Psoas muscle (tissue), 8 donors: ENCODE data around the gene DDOST. TPM values are rescaled to one million over a fixed set of nuclear protein-coding genes. Genes with fewer than 3 reads are reported as not detected.
"Not testable (repeated sequence)": the region's sequence is repeated elsewhere in the genome, so short reads cannot be mapped to it uniquely, and the experiment has no call there.

Experiments
- ATAC-seq, 4 donors: fragments of 200-7000 bp; cut with Tn5 transposase; one replicate each; pipeline ENCODE4 v1.9.1; 2020; ENCODE audit warnings: moderate library complexity in 3 of 4, mild to moderate bottlenecking in 2 of 4
- DNase-seq, 2 donors: peaks; one replicate each; pipeline ENCODE4 v3.0.0-alpha.2; 2020
- H3K27ac ChIP-seq: fragments of 200-600 bp; one replicate; pipeline ENCODE4 v1.8.0; 2022
- H3K27me3 ChIP-seq, 3 donors: fragments of 200-600 bp in 1 of 3; one replicate each; pipeline versions ENCODE4 v1.6.1 to v1.8.0; 2013 to 2022; ENCODE audit warnings: low read length in 2 of 3, mild to moderate bottlenecking in 2 of 3, moderate library complexity in 1 of 3; ENCODE audit not compliant: insufficient read depth in 3 of 3
- H3K36me3 ChIP-seq, 2 donors: fragments of 200-600 bp in 1 of 2; one replicate each; pipeline versions ENCODE4 v1.6.1 to v1.8.0; 2013 to 2022; ENCODE audit warnings: low read depth in 1 of 2, mild to moderate bottlenecking in 1 of 2, moderate library complexity in 1 of 2; ENCODE audit not compliant: insufficient read depth in 1 of 2
- H3K4me1 ChIP-seq: fragments of 200-600 bp; one replicate; pipeline ENCODE4 v1.8.0; 2022
- H3K4me3 ChIP-seq: fragments of 200-600 bp; one replicate; pipeline ENCODE4 v1.8.0; 2022; ENCODE audit warnings: mild to moderate bottlenecking
- H3K9me3 ChIP-seq: fragments of 200-600 bp; one replicate; pipeline ENCODE4 v1.8.0; 2022
- CTCF ChIP-seq: fragments of 200-600 bp; IDR thresholded peaks from one replicate; pipeline ENCODE4 v1.8.0; 2022; ENCODE audit warnings: antibody characterized with exemption
- WGBS, 3 donors: extraction: QIAGEN DNeasy Blood & Tissue Kit; methylation state at CpG; one replicate each; pipeline versions ENCODE4 v1.1.6 to v1.1.7; 2013; 5-methylcytosine and 5-hydroxymethylcytosine counted together
- intact Hi-C, 2 donors: fragments of 100-400 bp; cut with DNase I; formaldehyde crosslinking; loops; one replicate each; pipeline versions ENCODE4 v1.11.0 to v1.14.2; 2022
- polyA plus RNA-seq, 3 donors: library from polyadenylated mRNA; stranded (reverse); fragments of 200-250 nt; gene quantifications; one replicate each; pipeline ENCODE4 v1.2.3, GENCODE V29; 2013
- total RNA-seq, 4 donors: library from RNA; stranded (reverse); fragmentation: NEBNext Ultra II Directional in 2 of 4; extraction: Animal tissue kit (Norgen Biotek cat#: 25700) in 2 of 4; gene quantifications; one replicate each; pipeline versions ENCODE4 v1.2.1 to v1.2.4, GENCODE V29; 2021 to 2023
- donor health status: healthy with polysubstance abuse.
- donor health status: DM: no; HTN: no; CAD: no; lungs with moderate emphysema.
- donor health status: Bipolar disorder and iron deficiency.
- donor health status: healthy.
- donor health status: DM: yes; HTN: yes; CAD: no.
- donor health status: DM: no; HTN: no; CAD: no.
- donor health status: DM: no; HTN: no; CAD: no.
- donor health status: DM: yes; HTN: yes; CAD: no.

Gene DDOST
- total and polyA plus RNA-seq, 7 donors: 43.0 to 97.1 (median 63.3) TPM

GRCh38 chr1:20612221-20612746 lies 48.9 kb downstream of the DDOST start:
- WGBS, 3 donors: 82 to 87% (median 84%) methylated on average over 11 of the region's 11 CpGs
- H3K36me3 ChIP-seq: no peaks in the 10 kb centered on the region
- H3K4me3 ChIP-seq: no peak overlapping the region
- DNase-seq: no peak
- no peak for TF ChIP-seq CTCF
- intact Hi-C loops: no loop called here
- no peak for ATAC-seq
- H3K4me1 ChIP-seq: peaks cover 16% of the 10 kb centered on the region
- no peaks in the 10 kb centered on the region for H3K27me3 ChIP-seq
- no peaks in the 10 kb centered on the region for H3K9me3 ChIP-seq
- no peak overlapping the region for H3K27ac ChIP-seq

GRCh38 chr1:20611652-20612051 lies 49.5 kb downstream of the DDOST start:
- intact Hi-C loops: no loop called here
- Histone ChIP-seq H3K27me3 (no peaks in the 10 kb centered on the region), H3K4me1 (peaks cover 16% of the 10 kb centered on the region), H3K27ac (no peak overlapping the region), H3K9me3 (no peaks in the 10 kb centered on the region), H3K4me3 (no peak overlapping the region), H3K36me3 (no peaks in the 10 kb centered on the region)
- ATAC-seq: no peak
- DNase-seq: no peak
- TF ChIP-seq CTCF: no peak
- 95 to 97% (median 96%) methylated on average over 5 of the region's 5 CpGs for WGBS, 3 donors

GRCh38 chr1:20610970-20611369 lies 50.2 kb downstream of the DDOST start:
- no peak for TF ChIP-seq CTCF

GRCh38 chr1:20609541-20609940 lies 51.6 kb downstream of the DDOST start:
- WGBS, 3 donors: 44 to 57% (median 48%) methylated on average over 6 of the region's 6 CpGs
- intact Hi-C loops: no loop called here
- Histone ChIP-seq H3K4me1 (peaks cover 7% of the 10 kb centered on the region), H3K27ac (no peak overlapping the region), H3K9me3 (no peaks in the 10 kb centered on the region), H3K27me3 (no peaks in the 10 kb centered on the region), H3K36me3 (no peaks in the 10 kb centered on the region), H3K4me3 (no peak overlapping the region)
- ATAC-seq (no peak), DNase-seq (no peak)
- no peak for TF ChIP-seq CTCF

More at GRCh38 chr1:20610970-20611369, 50.2 kb downstream of the DDOST start:
- no peak overlapping the region for H3K27ac ChIP-seq
- intact Hi-C loops: no loop called here
- WGBS, 3 donors: 91 to 97% (median 95%) methylated on average over 2 of the region's 2 CpGs
- DNase-seq: no peak
- H3K36me3 ChIP-seq: no peaks in the 10 kb centered on the region
- no peak for ATAC-seq
- H3K4me1 ChIP-seq: peaks cover 9% of the 10 kb centered on the region
- no peaks in the 10 kb centered on the region for H3K27me3 ChIP-seq
- no peak overlapping the region for H3K4me3 ChIP-seq
- no peaks in the 10 kb centered on the region for H3K9me3 ChIP-seq

GRCh38 chr1:20606801-20607570 lies 54.2 kb downstream of the DDOST start:
- H3K9me3 ChIP-seq, H3K36me3 ChIP-seq, ATAC-seq, H3K4me1 ChIP-seq, DNase-seq, H3K27me3 ChIP-seq, intact Hi-C loops, H3K4me3 ChIP-seq, H3K27ac ChIP-seq: not testable (repeated sequence)
- WGBS, 3 donors: 62 to 76% (median 76%) methylated on average over 6 of the region's 7 CpGs
